Non-pigmented ciliary epithelial cell (primary cell): Measurements from ENCODE around the gene RRP7A.
A peak's percentile ranks its signal among the peaks of the same experiment; 100 is the strongest.
"Not testable (repeated sequence)": the region's sequence is repeated elsewhere in the genome, so short reads cannot be mapped to it uniquely, and the experiment has no call there.

ENCODE experiments used
- DNase-seq: peaks from one replicate; pipeline ENCODE4 v3.0.0-alpha.2; 2010; ENCODE audit warnings: low read depth

Gene RRP7A

GRCh38 chr22:42495533-42496141 lies 24.0 kb downstream of the RRP7A start:
- not testable (repeated sequence) for DNase-seq

DNA sequence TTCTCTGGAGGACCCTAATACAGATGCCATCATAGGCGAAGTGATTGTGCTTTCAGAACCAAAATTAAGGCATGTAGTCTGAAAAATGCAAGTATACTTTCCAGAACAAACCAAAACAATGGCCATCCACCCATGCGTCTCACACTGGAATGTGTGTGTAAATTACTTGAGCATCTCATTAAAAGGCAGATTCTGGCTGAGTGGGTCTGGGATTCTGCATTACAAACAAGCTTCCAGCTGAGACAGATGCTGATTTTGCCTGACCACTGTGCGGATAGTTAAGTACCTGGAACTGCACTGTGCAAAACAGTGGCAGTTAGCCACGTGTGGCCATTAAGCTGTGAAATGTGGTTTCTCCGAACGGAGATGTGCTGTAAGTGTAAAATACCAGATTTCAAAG lies 26.2 kb downstream of the RRP7A start:
- DNase-seq: no peak

DNA sequence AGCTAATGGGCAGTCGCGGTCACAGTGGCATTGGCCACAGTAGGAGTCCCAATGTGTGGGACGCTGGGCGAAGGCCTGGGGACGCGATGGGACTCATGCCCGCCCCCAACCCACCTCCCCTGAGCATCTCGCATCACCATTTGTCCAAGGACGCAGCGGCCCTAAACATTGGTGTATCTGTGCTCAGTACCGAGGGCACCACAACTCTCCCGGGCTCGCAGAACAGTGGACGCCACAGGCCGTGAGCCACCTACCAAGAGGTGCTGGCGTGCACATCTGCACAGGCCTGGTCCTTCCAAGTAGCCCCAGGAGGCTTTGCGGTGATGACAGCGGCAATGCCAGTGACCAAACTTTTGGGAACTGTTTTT lies 27.3 kb downstream of the RRP7A start:
- DNase-seq: no peak

GRCh38 chr22:42490243-42490832 lies 29.3 kb downstream of the RRP7A start:
- DNase-seq: no peak

- no peak for DNase-seq
Observed at GRCh38 chr22:42489000-42489399, 30.6 kb downstream of the RRP7A start.

GRCh38 chr22:42484506-42484905 lies 35.1 kb downstream of the RRP7A start:
- no peak for DNase-seq

GRCh38 chr22:42483610-42484223 lies 35.9 kb downstream of the RRP7A start:
- not testable (repeated sequence) for DNase-seq

- no peak for DNase-seq
Observed at GRCh38 chr22:42475122-42475521, 44.5 kb downstream of the RRP7A start.

GRCh38 chr22:42473484-42474193 lies 46.0 kb downstream of the RRP7A start:
- peak; percentile 31 for DNase-seq

DNA sequence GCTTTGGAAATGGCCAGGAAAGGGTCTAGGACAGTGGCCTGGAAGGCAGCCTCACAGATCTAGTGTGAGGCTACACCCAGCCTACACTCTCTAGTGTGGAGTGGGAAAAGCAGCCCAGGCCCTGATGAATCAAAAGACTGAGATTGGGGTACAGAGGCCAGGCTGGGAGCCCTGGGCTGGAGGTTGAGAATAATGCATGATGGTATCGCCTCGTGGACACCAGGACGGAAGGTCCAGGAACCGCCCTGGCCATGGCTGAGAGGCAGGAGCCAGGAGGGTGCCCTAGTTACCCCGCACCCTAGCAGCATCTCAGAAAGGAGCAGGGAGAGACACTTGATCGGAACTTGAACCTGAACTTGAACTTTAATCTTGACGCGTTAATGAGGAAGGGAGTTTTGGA lies 46.9 kb downstream of the RRP7A start:
- DNase-seq: no peak

- DNase-seq: no peak
Observed at GRCh38 chr22:42471441-42471840, 48.2 kb downstream of the RRP7A start.

GRCh38 chr22:42470366-42471082 lies 49.1 kb downstream of the RRP7A start:
- no peak for DNase-seq

DNA sequence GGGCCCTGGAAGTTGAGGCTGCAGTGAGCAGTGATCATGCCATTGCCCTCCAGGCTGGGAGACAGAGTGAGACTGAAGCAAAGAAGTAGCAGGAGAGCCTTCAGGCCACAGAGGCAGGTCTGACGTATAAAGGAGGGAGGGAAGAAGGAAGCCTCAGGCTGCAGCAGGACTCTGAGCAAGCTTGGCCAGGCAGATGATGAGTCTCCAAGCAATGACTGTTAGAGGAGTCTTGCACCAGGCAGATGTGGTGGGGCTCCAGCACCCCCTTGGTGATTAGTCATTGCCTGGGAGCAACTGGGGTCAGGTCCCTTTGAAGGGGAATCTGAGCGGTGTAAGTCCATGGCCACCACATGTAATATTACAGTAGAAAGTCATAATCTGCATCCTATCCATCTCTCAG lies 50.8 kb downstream of the RRP7A start:
- no peak for DNase-seq

DNA sequence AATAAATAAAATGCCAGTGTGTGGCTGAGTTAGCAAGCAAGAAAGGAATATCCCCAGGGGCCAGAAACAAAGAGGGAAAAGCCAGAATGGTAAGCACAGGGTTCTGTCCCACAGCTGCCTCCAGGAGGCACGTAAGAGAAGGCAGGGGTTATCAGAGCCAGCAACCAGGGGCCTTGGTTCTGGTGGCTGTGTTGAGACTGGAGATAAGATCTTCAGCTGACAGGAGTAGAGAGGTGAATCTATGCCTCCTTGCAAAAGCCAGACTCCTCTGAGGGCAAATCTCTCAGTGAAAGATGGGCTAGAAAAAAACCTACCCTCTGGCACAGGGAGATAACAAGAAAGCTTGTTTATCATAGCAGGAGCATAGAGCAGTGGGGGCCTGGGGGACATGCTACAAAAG lies 57.6 kb downstream of the RRP7A start:
- DNase-seq: no peak

- DNase-seq: no peak
Observed at GRCh38 chr22:42461511-42461910, 58.1 kb downstream of the RRP7A start.
